Ishikawa (cell line): ENCODE results near the gene PIWIL1.

Experiments
- RAD21 ChIP-seq: IDR thresholded peaks from 2 replicates; pipeline ENCODE4 v1.6.1; 2012; ENCODE audit warnings: low read depth
- TAF1 ChIP-seq: IDR thresholded peaks from 2 replicates; pipeline ENCODE4 v1.6.1; 2012; ENCODE audit warnings: low read depth, mild to moderate bottlenecking
- ZBTB7A ChIP-seq: IDR thresholded peaks from 2 replicates; pipeline ENCODE4 v1.6.1; 2012; ENCODE audit warnings: low read depth

GRCh38 chr12:130347588-130347987 is 9.9 kb downstream of the PIWIL1 start:
- TF ChIP-seq RAD21 (no peak), TAF1 (no peak), ZBTB7A (no peak)
